HG03354 (cell line): ENCODE measurements around the gene CFAP100.

Experiments
- ATAC-seq: cut with Tn5 transposase; IDR thresholded peaks from one replicate; pipeline ENCODE4 v1.9.1; 2021; ENCODE audit warnings: mild to moderate bottlenecking; ENCODE audit not compliant: unreplicated experiment, poor library complexity, severe bottlenecking

CFAP100 gene

GRCh38 chr3:126418661-126419131 is 24.0 kb downstream of the CFAP100 start:
- ATAC-seq, result no peak

- no peak for ATAC-seq
Measured at GRCh38 chr3:126419151-126419703, 24.5 kb downstream of the CFAP100 start.

GRCh38 chr3:126419886-126420786 is 25.4 kb downstream of the CFAP100 start:
- no peak for ATAC-seq

GRCh38 chr3:126421573-126422119 is 26.9 kb downstream of the CFAP100 start:
- no peak for ATAC-seq

- no peak for ATAC-seq
Measured at GRCh38 chr3:126422121-126422520, 27.4 kb downstream of the CFAP100 start.

- ATAC-seq, result no peak
Measured at GRCh38 chr3:126422571-126423091, 27.9 kb downstream of the CFAP100 start.

GRCh38 chr3:126423191-126424038 is 28.7 kb downstream of the CFAP100 start:
- no peak for ATAC-seq

GRCh38 chr3:126424039-126424717 is 29.5 kb downstream of the CFAP100 start:
- ATAC-seq, result no peak

GRCh38 chr3:126424751-126425150 is 30.0 kb downstream of the CFAP100 start:
- ATAC-seq, result no peak

- ATAC-seq, result no peak
Measured at GRCh38 chr3:126431103-126431534, 36.4 kb downstream of the CFAP100 start.

GRCh38 chr3:126432361-126433104 is 37.8 kb downstream of the CFAP100 start:
- ATAC-seq, result no peak

- ATAC-seq, result no peak
Measured at GRCh38 chr3:126433105-126433430, 38.4 kb downstream of the CFAP100 start.

- no peak for ATAC-seq
Measured at GRCh38 chr3:126433496-126434263, 39.0 kb downstream of the CFAP100 start.

GRCh38 chr3:126434264-126434590 is 39.5 kb downstream of the CFAP100 start:
- ATAC-seq, result no peak

GRCh38 chr3:126434931-126435411 is 40.3 kb downstream of the CFAP100 start:
- no peak for ATAC-seq

GRCh38 chr3:126435456-126436315 is 41.0 kb downstream of the CFAP100 start:
- ATAC-seq, result no peak
